ENCODE data around the gene MED23.

MED23 gene

GRCh38 chr6:131641554-131641953 lies 13.5 kb upstream of the MED23 start:
- no peaks in the 10 kb centered on the region for H4K20me1 ChIP-seq
- no peak overlapping the region for H3K27ac ChIP-seq
- H3K27me3 ChIP-seq = no peaks in the 10 kb centered on the region
- H3K9ac ChIP-seq = no peak overlapping the region
- no peaks in the 10 kb centered on the region for H3K4me1 ChIP-seq
- H3K4me2 ChIP-seq = no peak overlapping the region
- TF ChIP-seq Cebpa-rat (IDR thresholded peaks at IDR 0.05) = no peak
- H3K4me3 ChIP-seq = no peak overlapping the region
- H3K36me3 ChIP-seq = no peaks in the 10 kb centered on the region
- H3K9me3 ChIP-seq = no peaks in the 10 kb centered on the region

GRCh38 chr6:131640576-131640975 lies 12.5 kb upstream of the MED23 start:
- Histone ChIP-seq H3K4me2 (no peak overlapping the region), H3K4me3 (no peak overlapping the region)
- TF ChIP-seq Cebpa-rat (IDR thresholded peaks at IDR 0.05) = no peak

GRCh38 chr6:131640100-131640499 lies 12.1 kb upstream of the MED23 start:
- H3K9me3 ChIP-seq = no peaks in the 10 kb centered on the region
- H3K36me3 ChIP-seq = no peaks in the 10 kb centered on the region
- no peak overlapping the region for H3K4me2 ChIP-seq
- no peaks in the 10 kb centered on the region for H4K20me1 ChIP-seq
- no peak overlapping the region for H3K9ac ChIP-seq
- H3K27me3 ChIP-seq = no peaks in the 10 kb centered on the region
- no peak overlapping the region for H3K27ac ChIP-seq
- no peak overlapping the region for H3K4me3 ChIP-seq
- H3K4me1 ChIP-seq = peaks cover 14% of the 10 kb centered on the region
- TF ChIP-seq Cebpa-rat (IDR thresholded peaks at IDR 0.05) = no peak

More at GRCh38 chr6:131640576-131640975, 12.5 kb upstream of the MED23 start:
- no peak overlapping the region for H3K27ac ChIP-seq
- H3K9me3 ChIP-seq = no peaks in the 10 kb centered on the region
- H3K27me3 ChIP-seq = no peaks in the 10 kb centered on the region
- H3K9ac ChIP-seq = no peak overlapping the region
- H3K36me3 ChIP-seq = no peaks in the 10 kb centered on the region
- no peaks in the 10 kb centered on the region for H4K20me1 ChIP-seq
- peaks cover 9% of the 10 kb centered on the region for H3K4me1 ChIP-seq

- H4K20me1 ChIP-seq = no peaks in the 10 kb centered on the region
- peaks cover 17% of the 10 kb centered on the region for H3K4me1 ChIP-seq
- H3K27ac ChIP-seq = no peak overlapping the region
- no peak overlapping the region for H3K4me3 ChIP-seq
- no peak overlapping the region for H3K4me2 ChIP-seq
- H3K9ac ChIP-seq = no peak overlapping the region
- no peaks in the 10 kb centered on the region for H3K36me3 ChIP-seq
- H3K27me3 ChIP-seq = no peaks in the 10 kb centered on the region
- no peak for TF ChIP-seq Cebpa-rat (IDR thresholded peaks at IDR 0.05)
- H3K9me3 ChIP-seq = no peaks in the 10 kb centered on the region
Measured at GRCh38 chr6:131638013-131638412, 10.0 kb upstream of the MED23 start.

GRCh38 chr6:131636880-131637792 lies 9.1 kb upstream of the MED23 start, which contains the start of gene ENPP3:
TSS of gene ENPP3 (plus strand) at chr6:131637302. CDS start at chr6:131637385, 83 bp downstream.
- Histone ChIP-seq H3K9me3 (no peaks in the 10 kb centered on the region), H3K9ac (no peak within 1 kb of the TSS), H3K36me3 (no peaks in the 10 kb centered on the region), H3K27me3 (no peaks in the 10 kb centered on the region), H3K4me3 (no peak within 1 kb of the TSS), H3K27ac (no peak within 1 kb of the TSS), H4K20me1 (no peaks in the 10 kb centered on the region), H3K4me2 (peak within 1 kb of the TSS; percentile 83), H3K4me1 (peaks cover 17% of the 10 kb centered on the region)
- no peak for TF ChIP-seq Cebpa-rat (IDR thresholded peaks at IDR 0.05)

- Histone ChIP-seq H4K20me1 (no peaks in the 10 kb centered on the region), H3K4me2 (peak overlapping the region; percentile 83), H3K9ac (no peak overlapping the region; the same call in 1 of the 2 replicates), H3K36me3 (no peaks in the 10 kb centered on the region), H3K27me3 (no peaks in the 10 kb centered on the region), H3K4me3 (no peak overlapping the region), H3K4me1 (peaks cover 17% of the 10 kb centered on the region), H3K27ac (no peak overlapping the region), H3K9me3 (no peaks in the 10 kb centered on the region)
- TF ChIP-seq Cebpa-rat (IDR thresholded peaks at IDR 0.05) = no peak
Measured at GRCh38 chr6:131635384-131636340, 7.6 kb upstream of the MED23 start.

- Histone ChIP-seq H4K20me1 (no peaks in the 10 kb centered on the region), H3K4me2 (no peak overlapping the region), H3K4me1 (peaks cover 29% of the 10 kb centered on the region), H3K27me3 (no peaks in the 10 kb centered on the region), H3K4me3 (no peak overlapping the region), H3K9me3 (no peaks in the 10 kb centered on the region), H3K36me3 (no peaks in the 10 kb centered on the region), H3K27ac (no peak overlapping the region), H3K9ac (no peak overlapping the region)
- TF ChIP-seq Cebpa-rat (IDR thresholded peaks at IDR 0.05) = no peak
Measured at GRCh38 chr6:131631625-131632289, 3.7 kb upstream of the MED23 start.

- Histone ChIP-seq H3K9me3 (no peaks in the 10 kb centered on the region), H3K36me3 (peaks cover 10% of the 10 kb centered on the region; the same call in 1 of the 2 replicates), H3K27me3 (no peaks in the 10 kb centered on the region), H3K4me3 (no peak overlapping the region), H3K4me1 (peaks cover 18% of the 10 kb centered on the region), H3K27ac (no peak overlapping the region), H3K4me2 (no peak overlapping the region), H4K20me1 (no peaks in the 10 kb centered on the region), H3K9ac (no peak overlapping the region)
- no peak for TF ChIP-seq Cebpa-rat (IDR thresholded peaks at IDR 0.05)
Measured at GRCh38 chr6:131629651-131630050, 1.6 kb upstream of the MED23 start.

- H4K20me1 ChIP-seq = no peaks in the 10 kb centered on the region
- peak overlapping the region; percentile 87; the same call in 1 of the 2 replicates for H3K9ac ChIP-seq
- peaks cover 18% of the 10 kb centered on the region for H3K4me1 ChIP-seq
- no peak for TF ChIP-seq Cebpa-rat (IDR thresholded peaks at IDR 0.05)
- H3K36me3 ChIP-seq = peaks cover 19% of the 10 kb centered on the region
- peak overlapping the region; percentile 68 for H3K4me2 ChIP-seq
- H3K9me3 ChIP-seq = no peaks in the 10 kb centered on the region
- H3K27me3 ChIP-seq = no peaks in the 10 kb centered on the region
- peak overlapping the region; percentile 91 for H3K4me3 ChIP-seq
- no peak overlapping the region for H3K27ac ChIP-seq
Measured at GRCh38 chr6:131628726-131629125, 684 bp upstream of the MED23 start.

Data from BLaER1 (cell line).